Bone marrow (tissue), 2 donors: Measurements from ENCODE around the gene TOMM6.

Experiments
- DNase-seq, 2 donors: peaks; one replicate each; lab custom pipeline; 2025; lab: John Stamatoyannopoulos, UW

TOMM6 gene

GRCh38 chr6:41787219-41787917, at the start of gene TOMM6:
TSS of gene TOMM6 (plus strand) at chr6:41787694. CDS start at chr6:41787698, 4 bp downstream.
- peak; percentile 89 to 90 for DNase-seq

GRCh38 chr6:41739041-41739440, 48.5 kb upstream of the TOMM6 start:
- DNase-seq, result no peak

- no peak for DNase-seq
These were observed 46.9 kb upstream of the TOMM6 start for GRCh38 chr6:41740366-41741162.

- DNase-seq, result no peak
These were observed 45.6 kb upstream of the TOMM6 start for GRCh38 chr6:41741625-41742490.

GRCh38 chr6:41743406-41744235, 43.9 kb upstream of the TOMM6 start:
- no peak for DNase-seq

- no peak for DNase-seq
These were observed 43.2 kb upstream of the TOMM6 start for GRCh38 chr6:41744236-41744787.

GRCh38 chr6:41746107-41746506, 41.4 kb upstream of the TOMM6 start:
- no peak for DNase-seq

- no peak for DNase-seq
These were observed 40.0 kb upstream of the TOMM6 start, which contains the start of gene PGC for GRCh38 chr6:41747256-41748101. TSS of gene PGC (minus strand) at chr6:41747397. CDS start at chr6:41747334, 63 bp downstream.

GRCh38 chr6:41748102-41748477, 39.4 kb upstream of the TOMM6 start:
- no peak for DNase-seq

GRCh38 chr6:41748542-41748941, 39.0 kb upstream of the TOMM6 start:
- no peak for DNase-seq

GRCh38 chr6:41750374-41750773, 37.1 kb upstream of the TOMM6 start:
- DNase-seq, result no peak

- no peak for DNase-seq
These were observed 31.6 kb upstream of the TOMM6 start for GRCh38 chr6:41755895-41756294.

GRCh38 chr6:41756354-41756753, 31.1 kb upstream of the TOMM6 start:
- no peak for DNase-seq

- DNase-seq, result no peak
These were observed 30.2 kb upstream of the TOMM6 start for GRCh38 chr6:41757271-41757670.

- DNase-seq, result no peak
These were observed 29.4 kb upstream of the TOMM6 start for GRCh38 chr6:41757931-41758640.

GRCh38 chr6:41758641-41759035, 28.9 kb upstream of the TOMM6 start:
- no peak for DNase-seq

GRCh38 chr6:41759106-41759904, 28.2 kb upstream of the TOMM6 start:
- no peak for DNase-seq

GRCh38 chr6:41759905-41760579, 27.5 kb upstream of the TOMM6 start:
- no peak for DNase-seq
